Stimulated activated CD8-positive, alpha-beta memory T cell treated with anti-CD3 and anti-CD28 coated beads, Interleukin-15, amount 100 ng/mL, for 24 hours (primary cell): Measurements from ENCODE around the gene PPP1R14C.

Source experiments
- DNase-seq: peaks from one replicate; pipeline ENCODE4 v3.0.0-alpha.2; 2020; ENCODE audit warnings: low read depth

PPP1R14C gene

DNA sequence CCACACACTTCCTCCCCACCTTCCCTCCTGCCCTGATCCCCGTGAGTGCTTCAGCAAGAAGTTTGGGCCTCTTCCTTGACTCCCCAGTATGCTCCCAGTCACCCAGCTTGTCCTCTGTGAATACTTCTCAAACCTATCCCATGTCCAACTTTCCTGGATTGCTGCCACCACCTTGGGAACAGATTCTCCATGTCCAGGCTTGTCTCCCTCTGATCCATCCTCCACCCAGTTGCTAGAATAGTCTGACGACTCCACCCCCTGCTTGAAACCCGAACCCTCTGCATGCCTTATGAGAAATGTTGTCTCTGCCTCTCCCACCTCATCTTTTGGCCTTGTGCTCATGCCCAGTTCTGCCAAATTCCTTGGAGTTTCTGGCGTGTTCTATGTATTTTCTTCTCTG, 108.0 kb downstream of the PPP1R14C start:
- DNase-seq: no peak

DNA sequence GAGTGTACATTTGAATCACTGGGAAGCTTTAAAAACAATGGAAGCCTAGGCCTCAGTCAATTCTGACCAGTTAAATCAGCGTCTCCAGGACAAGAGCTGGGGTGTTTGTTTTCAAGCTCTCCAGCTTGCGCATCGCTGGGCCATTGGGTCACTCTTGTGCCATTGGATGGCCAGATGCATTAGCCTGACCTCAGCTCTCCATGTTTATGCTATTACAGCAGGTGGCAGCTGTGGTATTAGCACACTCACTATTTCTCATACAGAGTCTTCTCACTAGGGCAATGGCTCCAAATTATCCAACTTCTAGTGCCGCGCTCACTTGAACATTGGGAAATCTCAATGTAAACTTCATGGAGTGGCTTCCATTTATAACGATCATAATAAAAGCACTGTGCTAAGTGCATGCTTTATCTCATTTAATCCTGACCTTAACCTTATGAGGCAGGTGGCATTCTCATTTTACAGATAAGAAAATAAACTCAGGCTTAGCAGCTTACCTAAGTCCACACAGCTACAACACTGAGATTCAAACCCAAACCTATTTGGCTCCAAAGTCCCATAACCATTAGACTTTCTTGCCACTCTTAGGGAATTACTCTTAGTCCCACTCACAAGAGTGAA, 108.8 kb downstream of the PPP1R14C start:
- DNase-seq: no peak

DNA sequence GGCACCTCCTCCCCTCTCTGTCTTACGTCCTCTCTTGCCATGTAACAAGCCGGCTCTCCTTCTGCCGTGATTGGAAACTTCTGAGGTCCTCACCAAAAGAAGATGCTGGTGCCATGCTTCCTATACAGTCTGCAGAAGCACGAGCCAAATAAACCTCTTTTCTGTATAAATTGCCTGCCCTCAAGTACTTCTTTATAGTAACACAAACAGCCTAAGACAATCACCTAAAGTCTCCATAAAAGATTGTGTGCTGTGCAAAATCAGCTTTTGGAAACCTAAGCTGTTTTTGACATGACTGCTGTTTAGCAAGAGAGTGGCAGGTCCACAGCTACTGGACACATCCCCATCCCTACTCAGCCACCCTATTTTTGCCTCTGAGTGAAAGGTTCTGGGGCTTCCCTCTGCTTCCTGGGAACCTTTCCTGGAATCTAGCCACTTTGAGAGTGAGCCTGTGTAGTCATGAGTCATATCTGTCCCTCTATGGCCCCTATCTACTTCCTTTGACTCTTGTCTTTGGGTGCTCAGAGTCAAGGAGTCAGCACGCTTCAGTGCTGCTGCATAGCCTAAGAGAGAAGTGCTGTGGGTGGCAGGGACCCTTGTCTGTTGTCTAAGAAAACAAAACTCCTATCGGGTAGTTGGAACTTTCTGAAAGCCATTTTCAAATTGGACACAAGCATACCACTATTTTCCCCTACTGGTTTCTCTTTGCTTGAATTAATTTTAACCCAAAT, 110.0 kb downstream of the PPP1R14C start:
- DNase-seq: no peak

DNA sequence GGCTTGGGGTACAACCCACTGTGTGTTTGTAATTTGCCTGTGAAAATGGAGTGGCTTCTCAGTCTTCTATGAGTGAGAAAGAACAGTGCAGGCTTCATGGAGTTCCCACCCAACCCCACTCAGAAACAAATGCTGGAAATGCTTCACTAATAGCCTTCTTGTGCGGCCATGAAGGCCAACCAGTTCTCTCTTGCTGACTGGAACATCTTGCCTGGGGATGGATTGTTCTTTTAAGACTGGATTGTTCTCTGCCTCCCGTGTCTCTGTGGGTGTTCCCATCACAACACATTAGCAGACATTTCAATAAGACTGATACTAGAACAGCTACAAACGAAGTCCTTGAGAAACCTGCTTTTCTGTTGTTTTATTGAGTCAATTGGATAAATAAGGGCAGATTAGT, 110.6 kb downstream of the PPP1R14C start:
- DNase-seq: no peak

DNA sequence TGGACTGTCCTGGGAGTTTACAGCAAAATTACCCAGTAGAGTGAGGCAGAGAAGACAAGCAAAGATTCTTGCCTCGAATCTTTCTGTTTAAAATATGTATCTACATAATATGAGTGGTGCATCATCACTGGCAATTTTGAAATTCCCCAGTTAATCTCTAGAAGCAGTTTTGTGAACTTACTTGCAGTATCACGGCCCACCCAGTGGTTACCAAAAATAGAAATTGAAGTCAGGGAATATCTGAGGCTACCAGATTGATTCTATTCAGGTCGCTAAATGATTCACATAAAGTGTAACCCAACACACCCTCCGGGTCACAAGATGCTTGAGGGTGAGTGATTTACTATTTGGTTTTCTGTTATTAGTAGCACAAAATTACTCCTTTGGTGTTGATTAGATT, 111.9 kb downstream of the PPP1R14C start:
- DNase-seq: no peak

DNA sequence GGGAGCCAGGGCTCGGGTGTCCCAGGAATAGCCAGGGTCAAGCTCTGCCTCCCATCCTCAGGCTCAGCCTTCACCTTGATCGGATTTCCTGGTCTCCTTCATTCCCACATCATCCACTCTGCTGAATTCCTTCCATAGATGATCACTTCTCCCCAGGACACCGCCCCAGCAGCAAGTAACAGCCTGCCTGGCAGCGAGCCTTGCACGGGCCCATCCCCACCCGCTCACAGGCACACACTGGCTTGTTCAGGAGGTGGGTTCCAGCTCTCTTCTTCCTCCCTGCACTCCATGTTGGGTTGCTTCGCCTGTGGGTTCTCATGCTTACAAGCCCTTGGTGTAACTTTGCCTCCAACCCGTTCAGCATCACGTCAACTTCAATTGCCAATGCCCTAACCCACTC, 113.0 kb downstream of the PPP1R14C start:
- no peak for DNase-seq

DNA sequence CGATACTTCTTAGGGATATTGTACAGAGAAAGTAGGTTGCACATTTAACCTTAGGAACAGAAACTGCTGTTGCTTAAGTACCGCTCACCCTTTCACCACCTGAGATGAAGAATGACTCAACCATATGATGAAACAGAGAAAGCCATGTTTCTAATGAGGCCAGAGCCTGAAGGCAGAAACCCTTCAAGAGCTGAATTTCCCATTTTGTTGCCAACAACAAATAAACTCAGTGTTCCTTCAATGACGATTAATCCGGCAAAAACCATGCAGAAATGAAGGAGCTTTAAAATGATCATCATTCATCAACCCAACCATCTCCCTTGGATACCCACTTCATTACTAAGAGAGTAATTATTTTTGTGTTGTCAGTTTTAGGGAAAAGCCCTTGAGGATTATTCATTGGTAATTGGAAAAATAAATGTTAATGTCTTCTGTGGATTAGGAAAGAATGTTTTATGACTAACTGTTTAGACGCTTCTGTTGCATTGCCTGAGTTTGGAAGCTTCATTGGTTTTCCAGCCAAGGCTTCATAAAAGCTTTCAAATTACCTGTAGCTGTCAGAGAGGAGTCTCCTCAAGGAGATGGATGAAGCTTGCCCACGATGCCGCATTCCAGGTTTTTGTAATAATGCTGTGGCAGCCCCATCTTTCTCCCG, 113.9 kb downstream of the PPP1R14C start:
- DNase-seq: no peak

DNA sequence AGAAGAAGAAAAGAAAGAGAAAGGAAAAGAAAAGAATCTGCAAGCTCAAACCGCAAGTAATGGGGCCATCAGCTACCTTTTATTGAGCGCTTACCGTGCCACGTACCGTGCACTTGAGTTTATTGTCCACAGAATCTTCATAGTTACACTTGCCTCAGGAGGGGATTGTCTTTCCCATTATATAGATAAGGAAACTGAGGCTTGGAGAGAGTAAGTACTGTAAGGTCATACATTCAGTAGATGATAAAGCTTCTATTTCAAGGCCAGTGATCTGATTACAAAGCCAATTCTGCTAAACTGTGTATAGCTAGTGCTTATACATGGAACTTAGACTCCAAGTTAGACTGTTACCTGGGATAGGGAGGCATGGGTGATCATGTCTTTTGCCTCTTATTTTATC, 115.5 kb downstream of the PPP1R14C start:
- DNase-seq: no peak

DNA sequence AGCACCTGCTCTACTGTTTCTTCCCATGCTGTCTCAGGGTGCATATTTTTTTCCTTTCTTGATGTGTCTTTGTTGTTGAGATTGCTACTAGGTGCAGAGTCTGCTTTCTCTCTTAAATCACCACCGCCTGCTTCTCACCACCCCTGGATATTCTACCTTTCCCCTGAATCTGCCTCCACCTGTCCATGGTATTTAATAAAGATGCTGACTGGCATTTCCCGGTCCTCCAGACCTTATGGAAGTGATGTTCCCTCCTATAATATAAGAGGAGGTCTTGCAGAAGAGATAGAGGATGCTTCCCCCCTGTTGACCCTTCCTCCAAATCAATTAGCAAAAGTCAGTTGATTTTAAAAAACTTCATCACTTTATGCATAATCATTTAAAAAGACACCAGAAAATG, 118.1 kb downstream of the PPP1R14C start:
- DNase-seq: no peak

DNA sequence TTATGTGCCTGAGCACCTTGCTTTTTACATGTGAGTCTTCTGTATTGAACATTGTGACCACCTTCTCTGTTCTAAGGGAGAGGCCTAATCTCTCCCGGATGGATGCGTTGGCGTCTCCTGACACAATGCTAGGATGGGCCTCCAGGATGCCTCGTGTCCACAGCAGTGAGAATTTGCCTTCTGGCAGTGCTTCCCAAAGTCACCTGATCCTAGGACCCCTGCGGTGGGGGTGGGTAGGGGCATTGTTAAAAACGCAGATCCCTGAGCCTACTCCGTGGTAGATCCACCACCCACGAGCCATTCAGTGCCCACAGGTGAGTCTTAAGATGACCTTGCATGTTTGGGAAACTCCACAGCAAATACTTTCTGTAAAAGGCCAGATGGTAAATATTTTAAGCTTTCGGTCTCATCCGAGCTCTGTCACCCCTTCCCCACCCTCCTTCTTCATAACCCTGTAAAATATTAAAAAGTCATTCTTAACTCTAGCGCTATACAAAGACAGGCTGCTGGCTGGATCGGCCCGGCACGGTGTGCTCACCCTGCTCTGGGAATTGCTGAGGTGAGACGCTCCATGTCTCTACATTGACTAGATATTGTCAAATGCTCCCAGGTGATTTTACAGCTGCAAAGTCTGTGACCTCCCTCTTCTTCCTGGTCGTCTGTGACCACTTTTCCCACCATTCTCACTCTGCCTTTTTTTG, 119.3 kb downstream of the PPP1R14C start:
- no peak for DNase-seq

DNA sequence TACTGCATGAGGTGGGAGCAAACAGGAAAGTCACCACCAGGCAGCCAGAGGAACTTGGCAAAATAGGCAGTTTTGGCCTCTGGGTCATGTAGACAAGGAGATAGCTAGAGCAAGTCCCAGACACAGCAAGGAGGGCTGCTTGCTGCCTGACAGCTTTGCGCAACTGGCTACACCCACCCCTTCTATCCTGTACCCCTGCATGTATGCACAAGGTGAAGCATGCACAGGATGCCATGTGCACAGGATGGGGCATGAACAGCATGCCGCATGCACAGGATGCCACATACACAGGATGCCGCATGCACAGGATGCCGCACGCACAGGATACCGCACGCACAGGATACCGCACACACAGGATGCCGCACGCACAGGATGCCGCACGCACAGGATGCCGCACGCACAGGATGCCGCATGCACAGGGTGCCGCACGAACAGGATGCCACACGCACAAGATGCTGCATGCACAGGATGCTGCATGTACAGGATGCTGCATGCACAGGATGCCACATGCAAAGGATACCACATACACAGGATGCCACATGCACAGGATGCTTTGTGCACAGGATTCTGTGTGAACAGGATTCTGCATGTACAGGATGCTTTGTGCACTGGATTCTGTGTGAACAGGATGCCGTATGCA, 121.0 kb downstream of the PPP1R14C start:
- no peak for DNase-seq

DNA sequence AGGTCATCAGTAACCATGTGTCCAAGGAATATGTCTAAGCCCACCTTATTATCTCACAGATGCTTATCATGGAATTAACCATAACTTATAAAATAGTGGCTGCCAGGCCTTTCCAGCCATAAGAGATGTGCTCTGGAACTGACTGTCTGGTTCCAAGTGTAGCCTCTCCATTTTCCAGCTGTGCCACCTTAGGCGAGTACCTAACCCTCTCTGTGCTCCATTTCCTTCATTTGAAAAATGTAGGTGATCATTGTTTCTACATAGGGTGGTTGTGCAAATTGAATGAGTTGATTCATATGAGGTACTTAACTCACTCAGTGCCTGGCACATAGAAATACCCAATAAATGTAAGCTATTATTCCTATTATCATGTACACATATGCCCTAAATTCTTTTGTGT, 123.5 kb downstream of the PPP1R14C start:
- DNase-seq: no peak

DNA sequence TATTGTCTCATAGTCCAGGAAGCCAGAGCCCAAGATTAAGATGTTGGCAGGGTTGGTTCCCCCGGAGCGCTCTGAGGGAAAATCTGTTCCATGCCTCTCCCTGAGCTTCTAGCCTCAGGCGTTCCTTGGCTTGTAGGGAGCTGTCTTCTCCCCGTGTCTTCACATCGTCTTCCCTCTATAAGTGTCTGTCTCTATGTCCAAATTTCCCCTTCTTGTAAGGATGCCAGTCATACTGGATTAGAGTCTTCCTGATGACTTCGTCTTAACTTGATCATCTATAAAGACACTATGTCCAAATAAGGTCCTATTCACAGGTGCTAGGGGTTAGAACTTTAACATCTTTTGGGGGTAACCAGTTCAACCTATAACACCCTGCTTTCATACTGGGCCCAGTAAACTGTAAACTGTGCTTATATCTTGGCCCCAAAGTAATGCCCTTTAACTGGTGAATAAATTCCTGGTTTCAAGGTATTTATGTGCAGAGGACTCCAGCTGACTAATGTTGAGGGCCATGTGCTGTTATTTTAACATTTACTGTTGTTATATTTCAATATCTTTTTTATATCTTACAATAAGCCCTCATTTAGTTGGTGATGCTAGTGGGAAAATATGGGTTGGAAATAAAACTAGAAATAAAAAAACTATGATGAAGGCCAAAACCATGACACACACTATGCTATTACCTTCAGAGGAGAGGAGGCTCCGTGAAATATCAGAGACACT, 124.3 kb downstream of the PPP1R14C start:
- no peak for DNase-seq

DNA sequence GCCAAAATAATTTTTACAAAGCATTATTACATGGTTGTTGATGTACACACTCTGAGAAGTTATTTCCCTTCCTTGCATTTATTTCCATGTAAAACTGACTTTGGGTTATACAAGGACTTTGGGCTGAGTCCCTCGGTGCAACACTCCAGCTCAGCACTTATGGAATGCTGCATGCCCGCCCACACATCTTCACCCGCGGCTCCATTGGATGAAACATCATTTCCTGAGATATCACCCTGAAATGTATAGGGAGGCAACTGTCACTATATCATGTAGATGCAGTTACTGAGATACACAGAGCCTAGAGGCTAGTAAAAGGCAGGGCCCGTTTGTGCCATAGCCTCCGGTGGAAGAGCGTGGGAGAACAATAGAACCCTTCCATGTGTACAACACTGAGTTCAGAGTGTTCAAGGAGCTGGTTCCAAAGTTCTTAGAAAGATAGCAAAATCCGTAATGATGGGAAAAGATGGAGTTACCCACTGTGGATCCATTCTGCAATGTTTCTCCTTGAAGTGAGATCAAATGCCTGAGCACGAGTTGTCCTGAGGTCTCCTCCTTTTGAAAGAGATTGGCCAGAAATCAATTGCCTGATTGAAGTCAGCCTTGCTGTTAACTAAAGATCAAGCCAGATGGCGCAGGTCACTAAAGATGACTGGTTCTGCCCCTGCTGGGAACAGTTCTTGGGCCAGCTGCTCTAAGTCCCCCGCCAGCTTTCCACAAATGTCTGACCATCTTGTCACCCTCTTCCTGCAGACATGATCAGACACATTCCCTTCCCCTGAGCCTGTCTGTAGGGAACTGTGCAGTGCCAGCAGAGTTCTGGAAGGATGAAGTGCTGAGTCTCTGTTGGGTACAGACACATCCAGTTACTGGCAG, 125.1 kb downstream of the PPP1R14C start:
- no peak for DNase-seq

DNA sequence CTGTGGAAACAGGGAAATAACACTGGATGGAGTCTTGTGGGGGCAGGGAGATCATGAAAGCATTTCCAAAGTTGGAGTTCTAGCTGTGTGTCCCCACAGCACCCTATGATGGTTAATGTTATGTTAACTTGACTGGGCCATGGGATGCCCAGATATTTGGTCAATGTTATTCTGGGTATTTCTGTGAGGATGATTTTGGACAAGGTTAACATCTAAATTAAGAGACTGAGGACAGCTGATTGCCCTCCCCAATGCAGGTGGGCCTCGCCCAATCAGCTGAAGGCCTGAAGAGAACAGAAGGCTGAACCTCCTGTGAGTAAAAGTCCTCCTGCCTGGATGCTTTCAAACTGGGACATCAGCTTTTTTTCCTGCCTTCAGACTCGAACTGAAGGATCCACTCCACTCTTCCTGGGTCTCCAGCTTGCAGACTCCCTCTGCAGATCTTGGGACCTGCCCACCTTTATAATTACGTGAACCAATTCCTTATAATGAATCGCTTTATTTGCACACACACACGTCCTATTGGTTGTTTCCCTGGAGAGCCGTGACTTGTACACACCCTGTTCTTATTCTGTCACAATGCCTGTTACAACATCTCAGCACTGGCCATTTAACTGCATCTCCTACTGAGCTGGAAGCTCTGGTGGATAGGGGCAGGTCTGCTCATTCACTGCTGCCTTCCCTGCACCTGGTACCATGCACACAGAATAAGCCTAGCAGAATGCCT, 126.4 kb downstream of the PPP1R14C start:
- DNase-seq: no peak

DNA sequence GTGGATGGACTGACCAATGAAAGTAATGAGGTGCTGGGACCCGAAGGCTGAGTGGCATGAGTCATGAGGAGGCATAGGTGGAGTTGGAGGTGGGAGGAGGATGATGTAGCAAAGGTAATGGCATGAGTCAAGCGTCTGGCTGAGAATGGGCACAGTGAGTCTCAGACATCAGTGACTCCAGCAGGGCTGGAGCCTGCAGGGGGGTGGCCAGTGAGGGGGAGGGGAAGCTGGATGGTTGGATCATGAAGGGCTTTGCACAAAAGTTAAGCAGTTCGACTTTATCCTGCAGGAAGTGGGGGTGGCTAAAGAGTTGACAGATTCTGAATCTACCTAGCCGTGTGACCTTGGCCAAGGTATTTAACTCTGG, 127.0 kb downstream of the PPP1R14C start:
- DNase-seq: no peak

DNA sequence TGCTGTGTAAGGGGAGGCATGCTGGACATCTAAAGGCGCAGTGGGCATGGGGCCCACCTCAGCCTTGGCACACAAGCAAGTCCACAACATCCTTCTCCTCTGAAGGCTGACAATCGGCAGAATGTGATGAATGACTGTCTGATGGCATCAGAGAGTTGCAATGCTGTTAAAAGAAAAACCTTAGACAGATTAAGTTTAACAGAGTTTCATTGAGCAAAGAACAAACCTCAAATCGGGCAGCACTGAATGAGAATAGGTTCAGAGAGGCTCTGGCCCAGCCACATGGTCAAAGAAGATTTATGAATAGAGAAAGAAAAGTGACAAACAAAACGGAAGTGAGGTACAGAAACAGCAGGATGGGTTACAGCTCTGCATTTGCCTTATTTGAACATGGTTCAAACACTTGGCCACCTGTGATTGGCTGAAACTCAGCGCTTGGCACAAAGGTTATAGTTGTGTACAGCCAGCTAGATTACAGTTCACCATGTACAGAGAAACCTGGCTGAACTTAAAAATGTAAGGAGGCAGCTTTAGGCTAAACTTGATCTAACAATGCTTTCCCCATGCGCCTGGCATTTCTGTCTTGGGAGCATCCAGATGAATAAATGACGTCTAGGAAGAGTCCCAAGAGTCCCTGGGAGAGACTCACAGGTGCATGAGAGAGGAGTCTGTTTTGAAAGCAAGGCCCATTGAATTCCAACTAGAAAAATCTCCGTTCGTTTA, 127.6 kb downstream of the PPP1R14C start:
- DNase-seq: no peak

DNA sequence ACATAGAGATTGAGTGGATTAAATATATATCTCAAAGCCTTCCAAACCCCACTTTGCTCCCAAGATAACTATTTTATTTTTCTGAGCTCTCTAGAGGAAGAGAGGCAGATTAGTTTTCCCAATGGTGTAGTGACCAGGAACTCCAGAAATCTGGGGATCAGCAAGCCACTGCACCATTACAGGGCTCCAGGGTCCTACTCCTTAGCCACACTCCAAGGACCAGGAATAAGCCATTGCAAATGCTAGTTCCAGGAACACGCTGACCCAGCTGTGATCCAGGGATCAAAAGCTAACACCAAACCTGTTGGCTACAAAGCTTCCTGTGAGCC, 128.3 kb downstream of the PPP1R14C start:
- DNase-seq: no peak

DNA sequence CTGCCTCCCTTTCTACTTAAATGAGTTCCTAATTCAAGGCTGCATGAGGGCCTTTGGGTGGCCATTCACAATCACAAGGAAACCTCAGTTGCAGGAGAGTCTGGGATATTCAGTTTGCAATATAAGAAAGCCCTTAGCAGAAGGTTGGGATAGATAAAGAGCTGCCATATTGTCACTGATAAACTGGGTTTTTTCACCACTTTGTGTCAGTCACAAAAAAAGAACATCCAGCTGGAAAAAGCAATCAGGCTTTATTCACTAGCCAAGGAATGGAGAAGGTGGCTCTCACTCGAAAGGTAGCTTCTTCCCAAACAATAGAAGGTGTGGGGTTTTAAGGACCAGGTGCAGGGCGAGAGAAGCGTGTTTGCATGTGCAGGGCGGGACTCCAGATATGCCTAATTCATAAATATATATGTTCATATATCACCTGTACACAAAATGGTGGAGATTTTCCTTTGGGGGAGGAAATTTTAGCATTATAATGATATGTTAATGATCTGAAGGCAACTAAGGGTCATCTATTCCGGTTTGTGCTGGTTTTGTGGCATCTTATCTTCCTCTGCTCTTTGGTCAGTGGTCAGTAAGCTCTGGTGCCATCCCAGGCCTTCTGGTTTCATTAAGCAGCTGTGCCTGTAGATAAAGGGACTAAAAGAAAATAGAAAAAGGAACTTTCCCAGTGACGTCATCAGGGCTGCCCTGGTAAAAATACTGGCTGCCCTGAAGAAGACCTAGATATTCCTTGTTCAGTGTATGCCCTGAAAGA, 128.8 kb downstream of the PPP1R14C start:
- no peak for DNase-seq
